OCI-LY1 (cell line): ENCODE results near the gene SIK3.

Source experiments
- EZH2 ChIP-seq: fragments of 200-600 bp; sonication (generic), shearing (Covaris generic); IDR thresholded peaks from 2 replicates; pipeline ENCODE4 v1.8.0; 2017; ENCODE audit warnings: borderline replicate concordance, mixed run types, mild to moderate bottlenecking, antibody characterized with exemption, low read length, moderate library complexity, mixed read lengths
- TF ChIP-seq, protein P1 (sequence below): fragments of 200-600 bp; sonication (generic), shearing (Covaris generic); IDR thresholded peaks from 2 replicates; pipeline ENCODE4 v1.5.1; 2017; ENCODE audit warnings: mild to moderate bottlenecking, antibody characterized with exemption, low read length, moderate library complexity, mixed read lengths

DNA sequence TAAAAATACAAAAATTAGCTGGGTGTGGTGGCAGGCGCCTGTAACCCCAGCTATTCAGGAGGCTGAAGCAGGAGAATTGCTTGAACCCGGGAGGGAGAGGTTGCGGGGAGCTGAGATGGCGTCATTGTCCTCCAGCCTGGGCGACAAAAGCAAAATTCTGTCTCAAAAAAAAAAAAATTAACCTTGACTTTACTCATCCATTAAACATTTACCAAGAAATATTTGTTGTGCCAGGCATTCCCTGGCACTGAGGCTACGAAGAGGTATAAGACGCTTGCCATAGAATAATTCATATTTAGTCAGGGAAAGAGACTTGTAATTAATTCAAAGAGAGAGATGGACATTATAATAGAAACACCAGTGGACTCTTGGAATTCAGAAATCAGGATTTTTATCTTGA is 32.7 kb upstream of the SIK3 start:
- TF ChIP-seq, protein P1, sequence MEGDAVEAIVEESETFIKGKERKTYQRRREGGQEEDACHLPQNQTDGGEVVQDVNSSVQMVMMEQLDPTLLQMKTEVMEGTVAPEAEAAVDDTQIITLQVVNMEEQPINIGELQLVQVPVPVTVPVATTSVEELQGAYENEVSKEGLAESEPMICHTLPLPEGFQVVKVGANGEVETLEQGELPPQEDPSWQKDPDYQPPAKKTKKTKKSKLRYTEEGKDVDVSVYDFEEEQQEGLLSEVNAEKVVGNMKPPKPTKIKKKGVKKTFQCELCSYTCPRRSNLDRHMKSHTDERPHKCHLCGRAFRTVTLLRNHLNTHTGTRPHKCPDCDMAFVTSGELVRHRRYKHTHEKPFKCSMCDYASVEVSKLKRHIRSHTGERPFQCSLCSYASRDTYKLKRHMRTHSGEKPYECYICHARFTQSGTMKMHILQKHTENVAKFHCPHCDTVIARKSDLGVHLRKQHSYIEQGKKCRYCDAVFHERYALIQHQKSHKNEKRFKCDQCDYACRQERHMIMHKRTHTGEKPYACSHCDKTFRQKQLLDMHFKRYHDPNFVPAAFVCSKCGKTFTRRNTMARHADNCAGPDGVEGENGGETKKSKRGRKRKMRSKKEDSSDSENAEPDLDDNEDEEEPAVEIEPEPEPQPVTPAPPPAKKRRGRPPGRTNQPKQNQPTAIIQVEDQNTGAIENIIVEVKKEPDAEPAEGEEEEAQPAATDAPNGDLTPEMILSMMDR, result no peak
- no peak for TF ChIP-seq EZH2
